HFF-Myc (cell line): ENCODE data around the gene GRAMD1A.
A peak's percentile ranks its signal among the peaks of the same experiment; 100 is the strongest.

ENCODE experiments used
- DNase-seq: peaks from one replicate; pipeline ENCODE4 v3.0.0-alpha.2; 2011; ENCODE audit warnings: low read depth; ENCODE audit errors: extremely low read depth
- H3K4me3 ChIP-seq: replicated peaks from 2 replicates; pipeline ENCODE4 v1.5.1; 2011; ENCODE audit warnings: low read depth, mild to moderate bottlenecking, control low read depth, low read length
- TF ChIP-seq, protein P1 (sequence below): IDR thresholded peaks from 2 replicates; pipeline ENCODE4 v1.5.1; 2012; ENCODE audit warnings: mild to moderate bottlenecking, low read depth, low read length, control low read depth; ENCODE audit errors: missing control alignments

The GRAMD1A gene

DNA sequence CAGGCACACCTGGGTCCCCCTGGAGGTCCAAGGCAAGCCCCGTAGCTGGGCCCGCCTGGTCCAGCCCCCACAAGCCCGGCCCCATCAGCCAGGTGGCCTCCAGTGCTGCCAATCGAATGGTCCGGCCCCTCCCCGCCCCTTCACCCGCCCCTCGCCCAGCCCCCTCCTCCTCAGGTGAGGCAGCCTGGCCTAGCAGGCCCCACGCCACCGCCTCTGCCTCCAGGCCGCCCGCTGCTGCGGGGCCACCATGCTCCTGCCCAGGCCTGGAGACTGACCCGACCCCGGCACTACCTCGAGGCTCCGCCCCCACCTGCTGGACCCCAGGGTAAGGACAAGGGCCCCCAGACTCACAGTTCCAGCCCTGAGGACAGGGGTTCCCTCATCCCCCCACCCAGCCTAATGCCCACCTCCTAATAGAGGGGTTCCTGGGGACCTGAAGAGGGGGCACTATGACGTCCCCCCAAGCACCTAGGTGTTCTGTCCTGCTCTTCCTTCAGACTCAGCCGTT lies 41.5 kb downstream of the GRAMD1A start, which contains the start of gene HPN:
HPN (plus strand) TSS at position 174 of the 508 bp plus-strand sequence. CDS start 786 bp downstream, outside the sequence.
- TF ChIP-seq, protein P1, sequence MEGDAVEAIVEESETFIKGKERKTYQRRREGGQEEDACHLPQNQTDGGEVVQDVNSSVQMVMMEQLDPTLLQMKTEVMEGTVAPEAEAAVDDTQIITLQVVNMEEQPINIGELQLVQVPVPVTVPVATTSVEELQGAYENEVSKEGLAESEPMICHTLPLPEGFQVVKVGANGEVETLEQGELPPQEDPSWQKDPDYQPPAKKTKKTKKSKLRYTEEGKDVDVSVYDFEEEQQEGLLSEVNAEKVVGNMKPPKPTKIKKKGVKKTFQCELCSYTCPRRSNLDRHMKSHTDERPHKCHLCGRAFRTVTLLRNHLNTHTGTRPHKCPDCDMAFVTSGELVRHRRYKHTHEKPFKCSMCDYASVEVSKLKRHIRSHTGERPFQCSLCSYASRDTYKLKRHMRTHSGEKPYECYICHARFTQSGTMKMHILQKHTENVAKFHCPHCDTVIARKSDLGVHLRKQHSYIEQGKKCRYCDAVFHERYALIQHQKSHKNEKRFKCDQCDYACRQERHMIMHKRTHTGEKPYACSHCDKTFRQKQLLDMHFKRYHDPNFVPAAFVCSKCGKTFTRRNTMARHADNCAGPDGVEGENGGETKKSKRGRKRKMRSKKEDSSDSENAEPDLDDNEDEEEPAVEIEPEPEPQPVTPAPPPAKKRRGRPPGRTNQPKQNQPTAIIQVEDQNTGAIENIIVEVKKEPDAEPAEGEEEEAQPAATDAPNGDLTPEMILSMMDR: no peak

DNA sequence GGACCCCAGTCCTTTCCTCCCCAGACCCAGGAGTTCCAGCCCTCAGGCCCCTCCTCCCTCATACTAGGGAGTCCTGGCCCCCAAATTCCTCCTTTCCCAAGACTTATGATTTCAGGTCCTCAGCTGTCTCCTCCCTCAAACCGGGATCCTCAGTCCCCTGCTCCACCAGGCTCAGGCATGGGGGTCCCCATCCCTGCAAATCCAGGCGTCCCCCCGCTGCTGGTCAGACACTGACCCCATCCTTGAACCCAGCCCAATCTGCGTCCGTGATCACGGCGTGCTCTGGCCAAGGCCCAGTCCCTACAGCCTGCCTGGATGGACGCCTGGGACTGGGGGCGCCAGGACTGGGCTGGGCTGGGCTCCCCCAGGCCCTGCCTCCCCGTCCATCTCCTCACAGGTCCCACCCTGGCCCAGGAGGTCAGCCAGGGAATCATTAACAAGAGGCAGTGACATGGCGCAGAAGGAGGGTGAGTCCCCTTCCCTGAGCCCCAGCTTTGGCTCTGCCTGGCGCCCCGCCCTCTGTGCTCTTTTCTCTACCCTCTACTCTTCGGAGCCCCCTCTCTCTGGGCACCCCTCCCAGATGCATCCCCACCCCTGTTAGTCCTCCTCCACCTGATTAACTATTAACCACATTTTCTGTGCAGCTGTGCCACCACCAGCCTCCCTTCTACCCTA lies 42.1 kb downstream of the GRAMD1A start:
- DNase-seq: no peak
- TF ChIP-seq, protein P1: no peak
- H3K4me3 ChIP-seq: no peak overlapping the region

More for the DNA sequence above, 41.5 kb downstream of the GRAMD1A start, which contains the start of gene HPN:
- DNase-seq: no peak
- no peak within 1 kb of the TSS for H3K4me3 ChIP-seq

DNA sequence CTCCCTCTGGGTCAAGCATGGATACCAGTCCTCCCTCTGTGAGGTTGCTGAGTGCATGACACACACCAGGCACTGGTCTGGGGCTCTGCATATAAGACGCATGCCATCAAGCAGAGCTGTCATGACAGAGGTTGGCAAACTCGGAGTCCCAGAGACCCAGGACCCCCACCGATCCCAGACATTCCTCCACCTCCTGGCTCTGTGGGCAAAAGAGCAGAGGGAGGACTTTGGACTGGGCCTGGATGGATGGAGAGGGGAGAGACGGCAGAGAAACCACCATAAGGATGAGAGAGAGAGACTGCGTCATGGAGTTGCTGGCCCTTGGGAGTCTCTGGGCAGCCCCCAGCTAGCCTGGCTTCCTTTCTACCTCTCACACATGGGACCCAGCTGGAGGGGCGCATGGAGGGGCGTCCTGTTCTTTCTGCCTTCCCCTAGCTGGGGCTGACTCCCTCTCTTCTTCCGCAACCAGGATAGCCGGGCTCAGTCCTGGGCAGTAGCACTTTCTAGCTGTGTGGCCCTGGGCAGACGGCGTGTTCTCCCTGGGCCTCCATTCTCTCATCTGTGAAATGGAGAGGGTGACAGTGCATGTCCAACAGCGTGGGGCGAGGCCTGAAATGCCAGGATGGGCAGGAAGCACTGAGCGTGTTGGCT lies 43.0 kb downstream of the GRAMD1A start:
- H3K4me3 ChIP-seq: no peak overlapping the region
- no peak for DNase-seq
- TF ChIP-seq, protein P1: no peak

DNA sequence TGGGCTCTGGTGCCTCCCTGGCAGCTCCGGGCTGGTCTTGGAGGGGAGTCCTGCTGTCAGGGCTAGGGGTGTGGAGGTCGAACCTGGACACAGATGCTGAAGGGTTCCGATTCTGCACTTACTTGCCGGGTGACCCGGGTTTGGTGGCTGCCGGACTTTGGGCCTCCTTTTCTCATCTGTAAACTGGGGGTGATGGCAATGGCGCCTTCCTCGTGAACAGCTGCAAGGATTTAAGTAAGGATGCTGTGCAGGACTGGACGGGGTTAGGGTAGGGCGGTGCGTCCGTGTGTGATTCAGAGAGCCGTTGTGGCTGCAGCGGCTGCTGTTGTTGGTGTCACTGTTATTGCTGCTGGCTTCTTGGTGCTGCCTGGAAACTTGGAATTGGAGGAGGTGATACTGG lies 43.8 kb downstream of the GRAMD1A start:
- DNase-seq: no peak
- TF ChIP-seq, protein P1: no peak
- H3K4me3 ChIP-seq: no peak overlapping the region

DNA sequence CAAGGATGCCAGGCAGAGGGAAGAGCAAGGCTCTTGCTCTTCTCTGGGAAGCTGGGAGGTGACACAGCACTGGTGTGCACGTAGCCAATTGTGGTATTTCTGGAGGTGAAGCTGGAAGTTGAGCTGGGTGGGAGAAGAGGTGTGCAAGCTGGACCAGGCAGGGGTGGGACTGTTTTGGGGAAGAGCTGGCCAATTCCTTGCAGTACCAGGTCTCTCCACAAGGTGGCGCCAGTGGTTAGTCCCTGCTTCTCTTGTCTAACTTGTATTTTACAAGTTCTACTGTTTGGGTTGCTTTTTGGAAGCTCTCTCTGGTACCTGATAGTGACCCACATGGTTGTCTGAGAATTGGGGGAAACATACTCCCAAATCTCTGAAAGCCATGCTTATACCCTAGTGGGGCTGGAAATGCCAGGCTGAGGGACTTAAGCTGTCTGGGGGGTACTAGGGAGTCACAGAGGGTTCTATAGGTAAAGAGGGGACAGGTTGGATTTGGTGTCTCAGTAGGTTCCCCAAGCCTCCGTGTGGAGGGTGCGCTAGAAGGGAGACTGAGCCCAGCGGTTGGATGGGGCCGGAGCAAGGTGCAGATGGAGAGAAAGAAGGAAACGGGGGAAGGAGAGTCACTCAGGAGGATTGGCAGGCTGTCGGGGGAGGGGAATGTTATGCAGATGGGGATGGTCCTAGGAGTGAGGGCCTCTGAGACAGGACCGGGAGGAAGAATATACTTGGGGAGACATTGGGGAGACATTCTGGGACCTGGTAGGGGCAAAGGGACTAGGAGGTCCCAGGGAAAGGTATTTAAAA lies 44.4 kb downstream of the GRAMD1A start:
- TF ChIP-seq, protein P1: peak; percentile 97
- H3K4me3 ChIP-seq: no peak overlapping the region
- peak; percentile 33 for DNase-seq

DNA sequence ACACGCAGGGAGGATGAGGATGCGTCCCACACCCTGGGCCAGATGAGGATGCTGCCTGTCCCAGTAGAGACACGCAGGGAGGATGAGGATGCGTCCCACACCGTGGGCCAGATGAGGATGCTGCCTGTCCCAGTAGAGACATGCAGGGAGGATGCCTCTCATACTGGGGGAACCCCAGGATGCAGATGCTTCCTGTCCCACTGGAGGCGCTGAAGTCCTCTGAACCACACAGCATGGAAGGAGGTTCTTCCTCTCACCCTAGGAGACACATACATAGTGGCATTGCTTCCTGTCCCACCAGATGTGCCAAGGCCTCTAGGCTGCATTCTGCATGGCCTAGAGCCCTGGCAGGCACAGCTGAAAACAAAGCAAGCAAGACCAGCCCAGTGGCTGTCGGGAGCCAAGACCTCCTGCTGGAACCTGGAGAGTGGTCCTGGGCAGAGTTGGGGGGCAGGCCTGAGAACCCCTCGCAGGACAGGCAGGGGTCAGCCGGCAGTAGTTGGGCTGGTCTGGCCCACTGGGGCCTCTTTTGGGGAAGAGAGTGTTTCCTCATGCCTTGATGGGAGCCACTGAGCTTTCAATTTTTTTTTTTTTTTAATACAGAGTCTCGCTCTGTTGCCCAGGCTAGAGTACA lies 45.7 kb downstream of the GRAMD1A start:
- TF ChIP-seq, protein P1: peak; percentile 41
- DNase-seq: peak; percentile 37

More for the DNA sequence above, 45.7 kb downstream of the GRAMD1A start:
- H3K4me3 ChIP-seq: no peak overlapping the region
